Measurements from ENCODE around the gene XIRP1.
A peak's percentile ranks its signal among the peaks of the same experiment; 100 is the strongest.

Gene XIRP1

DNA sequence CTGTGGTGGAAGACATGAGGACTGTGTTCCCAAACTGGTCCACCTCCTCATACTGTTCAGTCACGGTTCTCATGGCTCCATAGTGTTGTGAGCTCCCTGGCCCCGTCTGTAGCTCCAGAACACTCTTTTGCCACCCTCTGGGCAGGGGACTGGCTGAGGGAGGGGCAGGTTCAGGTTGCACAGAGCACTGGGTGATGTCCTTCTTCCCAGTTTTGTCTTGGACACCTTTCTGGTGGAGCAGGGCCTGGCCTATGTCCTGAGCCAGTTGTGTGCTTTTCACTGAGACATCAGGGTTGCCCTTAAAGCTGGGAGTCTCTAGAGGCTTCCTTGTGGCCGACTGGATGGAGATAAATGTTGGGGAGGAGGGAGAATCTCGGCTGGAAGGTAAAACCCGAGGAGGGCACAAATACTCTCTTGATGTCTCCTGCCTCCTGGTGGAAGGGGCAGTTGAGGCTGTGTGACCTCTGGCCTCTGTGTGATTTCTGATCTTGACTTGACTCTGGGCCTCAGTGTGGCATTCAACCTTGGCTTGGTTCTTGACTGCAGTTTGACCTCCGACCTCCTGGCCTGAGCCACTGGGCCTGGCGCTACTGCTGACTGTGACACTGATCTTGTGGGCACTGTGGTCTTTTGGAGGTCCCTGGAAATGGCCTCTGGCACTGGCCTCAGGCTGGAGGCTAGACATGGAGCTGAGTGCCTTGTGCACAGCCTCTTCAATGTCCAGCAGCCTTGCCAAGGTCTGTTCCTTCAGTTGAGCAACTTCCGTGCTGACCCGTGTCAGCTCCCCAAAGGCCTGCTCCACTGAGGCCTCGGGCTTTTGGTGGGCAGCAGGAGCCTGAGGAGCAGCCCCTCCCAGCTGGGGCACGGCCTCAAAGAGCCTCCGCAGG, 8.1 kb downstream of the XIRP1 start:
- Histone ChIP-seq H3K4me2 (ENCODE audit: low read length) (no peak overlapping the region), H3K36me3 (ENCODE audit: insufficient read depth, low read length) (no peaks in the 10 kb centered on the region), H3K27me3 (ENCODE audit: control insufficient read depth, insufficient read depth, low read length) (no peaks in the 10 kb centered on the region), H3K4me3 (ENCODE audit: low read length) (no peak overlapping the region), H3K9me3 (replicated peaks; ENCODE audit: low read length) (no peaks in the 10 kb centered on the region), H3K9ac (ENCODE audit: low read depth, low read length) (no peak overlapping the region), H3K4me1 (ENCODE audit: control insufficient read depth, insufficient read depth, low read length) (peaks cover 17% of the 10 kb centered on the region)

DNA sequence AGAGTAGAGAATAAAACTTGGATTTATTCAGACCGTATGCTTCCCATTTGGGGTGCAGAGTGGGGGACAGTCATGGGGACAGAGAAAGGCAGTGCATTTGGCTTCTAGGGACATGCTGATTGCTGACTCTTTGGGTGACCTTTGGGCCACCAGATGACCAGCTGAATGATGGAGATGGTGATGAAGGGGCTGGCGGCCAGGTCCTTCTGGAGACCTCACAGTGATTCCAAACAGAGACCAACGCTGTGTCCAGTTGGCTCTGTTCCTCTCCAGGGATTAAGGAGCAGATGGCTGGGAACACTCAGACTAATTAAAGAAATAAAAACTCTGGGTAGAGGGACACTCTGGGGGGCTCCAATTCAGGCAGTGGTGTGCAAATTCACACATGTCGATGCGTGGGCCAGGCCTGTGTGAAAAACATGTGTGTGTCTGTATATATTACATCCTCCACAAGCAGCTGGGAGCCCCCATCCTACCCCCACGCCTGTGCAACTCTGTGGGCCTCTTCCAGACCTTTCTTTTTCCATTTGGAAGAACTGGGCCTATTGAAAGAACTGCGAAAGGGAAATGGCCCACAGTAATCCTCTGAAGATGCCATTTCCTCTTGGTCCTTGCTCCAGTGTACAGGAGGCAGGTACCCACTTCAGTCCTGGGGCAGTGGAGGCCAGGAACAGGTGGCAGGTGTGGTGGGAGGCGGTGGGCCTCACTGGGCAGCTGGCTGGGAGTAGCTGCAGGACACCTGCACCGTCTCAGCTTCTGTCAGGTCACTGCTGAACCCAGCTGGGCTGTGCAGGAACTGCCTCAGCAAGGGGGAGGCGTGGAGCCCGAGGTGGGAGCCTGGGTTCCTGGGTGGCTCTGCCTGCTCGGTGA, 8.9 kb downstream of the XIRP1 start:
- no peaks in the 10 kb centered on the region for H3K9me3 ChIP-seq (replicated peaks; ENCODE audit: low read length)
- H3K4me2 ChIP-seq (ENCODE audit: low read length), result no peak overlapping the region
- peaks cover 26% of the 10 kb centered on the region for H3K4me1 ChIP-seq (ENCODE audit: control insufficient read depth, insufficient read depth, low read length)
- no peaks in the 10 kb centered on the region for H3K36me3 ChIP-seq (ENCODE audit: insufficient read depth, low read length)
- no peak overlapping the region for H3K4me3 ChIP-seq (ENCODE audit: low read length)
- H3K27me3 ChIP-seq (ENCODE audit: control insufficient read depth, insufficient read depth, low read length), result no peaks in the 10 kb centered on the region
- no peak overlapping the region for H3K9ac ChIP-seq (ENCODE audit: low read depth, low read length)

DNA sequence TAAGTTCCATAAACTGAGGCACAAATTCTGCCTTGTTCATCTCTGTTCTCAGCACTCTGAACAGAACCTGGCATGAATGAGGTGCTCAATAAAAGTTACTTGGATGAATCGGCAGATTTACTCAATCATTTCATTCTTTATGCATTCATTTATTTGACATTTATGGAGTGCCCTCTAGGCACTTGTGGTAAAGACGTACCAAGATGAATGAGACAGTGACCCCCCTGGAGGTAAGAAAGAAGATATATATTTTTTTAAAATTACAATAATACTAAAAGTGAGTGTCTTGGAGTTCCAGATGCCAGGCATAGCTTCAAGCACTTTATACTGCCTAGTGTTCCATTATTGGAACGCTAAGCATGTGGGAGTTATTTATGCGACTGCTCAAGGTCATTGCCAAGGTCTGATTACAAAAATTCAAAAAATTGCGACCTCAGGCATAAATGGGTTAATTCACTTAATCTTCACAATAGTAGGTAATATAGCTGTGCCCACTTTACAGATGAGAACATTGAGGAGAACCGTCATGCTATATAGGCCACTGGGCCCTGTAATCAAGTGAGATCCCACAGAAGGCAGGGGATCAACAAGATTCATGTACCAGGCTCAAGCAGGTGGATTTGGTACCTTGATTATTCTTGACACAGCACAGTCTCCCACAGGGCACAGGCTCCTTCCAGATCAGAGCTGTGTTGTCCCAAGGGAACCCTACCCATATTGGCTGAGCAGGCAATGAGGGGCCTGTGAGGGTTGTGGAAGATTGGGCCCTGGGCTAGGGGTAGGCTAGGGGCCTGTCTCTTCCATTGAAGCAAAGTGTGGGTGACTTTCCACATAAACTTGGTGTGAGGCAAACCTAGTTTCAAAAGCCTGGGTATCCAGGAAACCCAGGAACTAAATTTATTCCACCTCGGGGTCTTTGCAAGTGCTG, 10.7 kb downstream of the XIRP1 start:
- H3K9ac ChIP-seq (ENCODE audit: low read depth, low read length), result no peak overlapping the region
- H3K36me3 ChIP-seq (ENCODE audit: insufficient read depth, low read length), result no peaks in the 10 kb centered on the region
- H3K9me3 ChIP-seq (replicated peaks; ENCODE audit: low read length), result no peaks in the 10 kb centered on the region
- H3K27me3 ChIP-seq (ENCODE audit: control insufficient read depth, insufficient read depth, low read length), result no peaks in the 10 kb centered on the region
- H3K4me3 ChIP-seq (ENCODE audit: low read length), result no peak overlapping the region
- peaks cover 40% of the 10 kb centered on the region for H3K4me1 ChIP-seq (ENCODE audit: control insufficient read depth, insufficient read depth, low read length)
- peak overlapping the region; percentile 72 for H3K4me2 ChIP-seq (ENCODE audit: low read length)

DNA sequence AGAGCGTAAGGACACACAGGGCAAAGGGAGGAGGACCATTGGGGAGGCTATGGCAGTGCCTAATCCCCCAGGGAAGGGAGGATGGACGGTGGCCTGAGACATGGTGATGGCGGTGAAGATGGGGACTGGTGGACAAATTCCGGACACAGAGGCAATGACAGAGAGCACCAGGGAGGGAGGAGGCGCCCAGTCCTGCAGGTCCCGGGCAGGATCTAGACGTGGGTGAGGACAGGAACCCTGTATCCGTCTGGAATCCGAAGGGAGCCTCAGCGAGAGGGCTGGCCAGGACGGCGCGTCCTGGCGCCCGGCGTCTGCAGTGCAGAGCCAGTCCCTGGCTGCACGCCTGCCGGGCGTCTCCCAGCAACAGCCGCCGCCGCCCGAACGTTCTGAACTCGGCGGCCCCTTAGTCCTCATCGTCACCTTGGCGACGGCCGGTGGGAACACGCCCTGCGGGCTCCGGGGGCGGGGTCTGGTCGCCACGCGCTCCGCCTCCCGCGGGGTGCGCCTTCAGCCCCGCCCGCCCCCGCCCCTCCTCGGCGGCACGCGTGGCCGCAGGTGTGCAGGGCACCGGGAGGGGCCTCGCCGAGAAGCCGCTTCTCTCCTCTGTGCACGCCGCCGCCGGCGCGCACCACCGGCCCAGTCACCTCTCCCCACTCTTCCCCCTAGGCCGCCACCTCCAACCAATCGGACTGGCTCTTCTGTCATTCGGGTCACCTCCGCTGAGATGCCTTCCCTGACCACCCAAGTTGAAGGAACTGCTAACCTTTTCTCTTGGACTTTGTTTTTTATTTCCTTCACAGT, 11.6 kb downstream of the XIRP1 start:
- Histone ChIP-seq H3K9ac (ENCODE audit: low read depth, low read length) (peak overlapping the region; percentile 23), H3K4me2 (ENCODE audit: low read length) (peak overlapping the region; percentile 72), H3K4me1 (ENCODE audit: control insufficient read depth, insufficient read depth, low read length) (peaks cover 40% of the 10 kb centered on the region), H3K9me3 (replicated peaks; ENCODE audit: low read length) (no peaks in the 10 kb centered on the region), H3K27me3 (ENCODE audit: control insufficient read depth, insufficient read depth, low read length) (no peaks in the 10 kb centered on the region), H3K4me3 (ENCODE audit: low read length) (peak overlapping the region; percentile 60), H3K36me3 (ENCODE audit: insufficient read depth, low read length) (no peaks in the 10 kb centered on the region)

DNA sequence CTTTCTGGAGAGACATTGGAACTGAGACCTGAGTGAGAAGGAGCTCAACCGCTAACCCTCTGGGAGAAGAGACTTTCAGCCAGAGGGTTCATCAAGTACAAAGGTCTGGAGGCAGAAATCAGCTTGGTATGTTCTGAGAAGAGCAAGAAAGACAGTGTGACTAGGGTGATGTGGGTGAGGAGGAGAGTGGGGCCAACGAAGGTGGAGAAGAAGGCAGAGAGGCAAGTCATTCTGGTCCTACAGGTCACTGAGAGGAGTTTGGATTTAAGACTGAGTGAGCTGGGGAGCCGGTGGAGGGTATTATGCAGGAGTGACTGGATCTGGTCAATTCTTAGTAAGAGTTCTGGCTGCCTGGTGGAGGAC, 12.2 kb downstream of the XIRP1 start:
- Histone ChIP-seq H3K4me2 (ENCODE audit: low read length) (peak overlapping the region; percentile 72), H3K27me3 (ENCODE audit: control insufficient read depth, insufficient read depth, low read length) (no peaks in the 10 kb centered on the region), H3K4me1 (ENCODE audit: control insufficient read depth, insufficient read depth, low read length) (peaks cover 40% of the 10 kb centered on the region), H3K9ac (ENCODE audit: low read depth, low read length) (peak overlapping the region; percentile 23), H3K4me3 (ENCODE audit: low read length) (peak overlapping the region; percentile 60), H3K9me3 (replicated peaks; ENCODE audit: low read length) (no peaks in the 10 kb centered on the region), H3K36me3 (ENCODE audit: insufficient read depth, low read length) (no peaks in the 10 kb centered on the region)

DNA sequence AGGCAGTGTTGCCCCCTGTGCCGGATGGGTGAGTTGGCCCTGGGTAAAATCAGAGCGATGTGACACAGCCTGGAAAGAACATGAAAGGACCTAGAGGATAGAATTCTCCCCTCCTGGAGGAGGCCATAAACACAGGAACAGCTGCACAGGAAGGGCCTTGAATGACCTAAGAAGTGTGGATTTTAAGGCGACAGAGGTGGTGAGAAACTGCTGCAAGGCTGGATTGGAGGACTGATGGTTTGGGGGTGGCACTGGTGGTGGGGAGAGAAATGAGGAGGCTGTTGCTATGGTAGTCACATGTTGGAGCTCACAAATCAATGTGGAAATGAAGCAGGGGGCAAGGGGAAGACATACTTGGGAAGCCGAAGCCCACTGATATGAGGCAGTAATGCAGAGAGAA, 13.8 kb downstream of the XIRP1 start:
- Histone ChIP-seq H3K36me3 (ENCODE audit: insufficient read depth, low read length) (no peaks in the 10 kb centered on the region), H3K4me2 (ENCODE audit: low read length) (peak overlapping the region; percentile 90), H3K27me3 (ENCODE audit: control insufficient read depth, insufficient read depth, low read length) (no peaks in the 10 kb centered on the region), H3K4me3 (ENCODE audit: low read length) (peak overlapping the region; percentile 71), H3K9ac (ENCODE audit: low read depth, low read length) (peak overlapping the region; percentile 89), H3K9me3 (replicated peaks; ENCODE audit: low read length) (no peaks in the 10 kb centered on the region), H3K4me1 (ENCODE audit: control insufficient read depth, insufficient read depth, low read length) (peaks cover 40% of the 10 kb centered on the region)

DNA sequence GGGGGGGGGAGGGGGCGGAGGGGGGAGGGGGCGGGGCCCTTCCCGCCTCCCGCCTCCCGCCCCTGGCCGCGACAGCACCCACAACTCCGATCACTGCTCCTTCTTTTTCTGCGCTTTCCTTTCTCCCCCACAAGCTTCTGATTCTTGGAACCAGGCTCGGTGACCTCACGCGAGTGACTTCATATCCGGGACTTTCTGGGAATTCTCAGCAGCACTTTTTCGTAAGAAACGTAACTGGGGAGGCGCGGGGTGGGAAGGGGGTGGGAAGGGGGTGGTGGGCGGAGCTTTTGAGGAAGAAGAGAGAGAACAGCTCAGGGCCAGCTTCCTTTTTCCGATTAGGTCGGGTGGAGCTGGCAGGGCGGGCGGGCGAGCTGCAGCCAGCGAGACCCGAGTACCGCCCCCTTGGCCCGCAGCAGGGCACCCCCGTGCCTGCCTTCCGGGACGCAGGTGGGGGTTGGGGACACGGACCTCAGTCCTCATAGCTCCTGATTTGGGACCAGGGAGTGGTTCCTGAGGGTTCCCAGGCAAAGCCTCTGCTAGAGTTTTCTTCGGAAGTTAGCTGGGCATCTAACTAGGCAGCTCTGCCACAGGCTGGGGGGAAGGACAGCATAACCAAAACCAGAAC, 14.6 kb downstream of the XIRP1 start:
- peak overlapping the region; percentile 89 for H3K9ac ChIP-seq (ENCODE audit: low read depth, low read length)
- H3K4me3 ChIP-seq (ENCODE audit: low read length), result peak overlapping the region; percentile 71
- H3K4me1 ChIP-seq (ENCODE audit: control insufficient read depth, insufficient read depth, low read length), result peaks cover 40% of the 10 kb centered on the region

DNA sequence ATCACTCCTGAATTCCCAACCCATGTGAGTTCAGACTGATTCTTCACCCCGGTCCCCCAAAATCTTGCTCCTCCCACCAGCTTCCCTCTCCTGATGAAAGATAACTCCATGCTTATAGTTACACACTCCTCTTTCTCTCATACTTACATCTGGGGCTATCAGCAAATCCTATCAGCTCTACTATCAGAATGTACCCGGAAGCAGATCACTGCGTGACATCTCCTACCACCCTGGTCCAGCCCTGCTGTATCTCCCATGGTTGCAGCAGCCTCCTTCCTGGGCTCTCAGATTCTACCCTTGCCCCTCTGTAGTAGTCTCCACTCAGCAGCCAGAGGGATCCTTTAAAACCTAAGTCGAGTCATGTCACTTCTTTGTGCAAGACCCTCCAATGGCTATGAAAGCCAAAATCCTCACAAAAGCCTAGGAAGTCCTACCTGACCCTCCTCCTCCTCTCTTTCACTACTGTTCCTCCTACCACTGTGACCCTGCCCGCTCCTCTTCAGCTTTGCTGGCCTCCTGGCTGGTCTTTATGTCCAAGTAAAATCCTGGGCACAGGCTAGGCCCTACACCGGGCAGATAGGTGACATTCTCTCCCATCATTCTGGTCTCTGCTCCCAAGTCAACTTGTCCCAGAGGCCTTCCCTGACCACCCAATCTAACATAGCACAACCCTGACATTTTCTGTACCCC, 16.2 kb downstream of the XIRP1 start:
- Histone ChIP-seq H3K4me3 (ENCODE audit: low read length) (no peak overlapping the region), H3K9ac (ENCODE audit: low read depth, low read length) (no peak overlapping the region), H3K36me3 (ENCODE audit: insufficient read depth, low read length) (no peaks in the 10 kb centered on the region), H3K9me3 (replicated peaks; ENCODE audit: low read length) (no peaks in the 10 kb centered on the region), H3K4me1 (ENCODE audit: control insufficient read depth, insufficient read depth, low read length) (peaks cover 38% of the 10 kb centered on the region), H3K4me2 (ENCODE audit: low read length) (no peak overlapping the region), H3K27me3 (ENCODE audit: control insufficient read depth, insufficient read depth, low read length) (no peaks in the 10 kb centered on the region)

More for the DNA sequence above, 14.6 kb downstream of the XIRP1 start:
- Histone ChIP-seq H3K4me2 (ENCODE audit: low read length) (peak overlapping the region; percentile 90), H3K27me3 (ENCODE audit: control insufficient read depth, insufficient read depth, low read length) (no peaks in the 10 kb centered on the region), H3K36me3 (ENCODE audit: insufficient read depth, low read length) (no peaks in the 10 kb centered on the region), H3K9me3 (replicated peaks; ENCODE audit: low read length) (no peaks in the 10 kb centered on the region)

DNA sequence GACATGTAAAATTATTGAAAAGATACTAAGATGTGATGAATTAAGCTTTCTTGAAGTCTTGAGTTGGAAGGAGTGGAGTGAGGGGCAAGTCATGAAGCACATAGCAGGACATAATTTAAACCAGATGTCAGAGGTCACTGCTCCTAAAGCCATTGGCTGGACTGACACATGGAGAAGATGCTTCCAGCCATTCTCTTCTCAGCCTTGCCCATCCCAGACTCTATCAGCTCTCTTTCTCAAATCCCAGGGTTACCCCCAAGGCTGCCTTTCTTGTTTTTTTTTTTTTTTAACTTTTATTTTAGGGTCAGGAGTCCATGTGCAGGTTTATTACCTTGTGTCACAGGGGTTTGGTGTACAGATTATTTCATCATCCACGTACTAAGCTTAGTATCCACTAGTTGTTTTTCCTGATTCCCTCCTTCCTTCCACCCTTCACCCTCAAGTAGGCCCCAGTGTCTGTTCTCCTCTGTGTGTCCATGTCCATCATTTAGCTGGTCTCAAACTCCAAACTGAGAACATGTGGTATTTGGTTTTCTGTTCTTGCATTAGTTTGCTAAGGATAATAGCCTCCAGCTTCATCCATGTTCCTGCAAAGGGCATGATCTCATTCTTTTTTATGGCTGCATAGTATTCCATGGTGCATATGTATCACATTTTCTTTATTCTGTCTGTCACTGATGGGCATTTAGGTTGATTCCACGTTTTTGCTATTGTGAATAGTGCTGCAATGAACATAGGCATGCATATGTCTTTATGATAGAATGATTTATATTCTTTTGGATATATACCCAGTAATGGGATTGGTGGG, 18.9 kb downstream of the XIRP1 start:
- Histone ChIP-seq H3K9me3 (replicated peaks; ENCODE audit: low read length) (no peaks in the 10 kb centered on the region), H3K4me3 (ENCODE audit: low read length) (no peak overlapping the region), H3K27me3 (ENCODE audit: control insufficient read depth, insufficient read depth, low read length) (no peaks in the 10 kb centered on the region), H3K36me3 (ENCODE audit: insufficient read depth, low read length) (no peaks in the 10 kb centered on the region), H3K9ac (ENCODE audit: low read depth, low read length) (no peak overlapping the region), H3K4me1 (ENCODE audit: control insufficient read depth, insufficient read depth, low read length) (peaks cover 15% of the 10 kb centered on the region), H3K4me2 (ENCODE audit: low read length) (no peak overlapping the region)

Measured in skeletal muscle satellite cell (primary cell).